Measurements from ENCODE around the gene NELFA.

The NELFA gene

DNA sequence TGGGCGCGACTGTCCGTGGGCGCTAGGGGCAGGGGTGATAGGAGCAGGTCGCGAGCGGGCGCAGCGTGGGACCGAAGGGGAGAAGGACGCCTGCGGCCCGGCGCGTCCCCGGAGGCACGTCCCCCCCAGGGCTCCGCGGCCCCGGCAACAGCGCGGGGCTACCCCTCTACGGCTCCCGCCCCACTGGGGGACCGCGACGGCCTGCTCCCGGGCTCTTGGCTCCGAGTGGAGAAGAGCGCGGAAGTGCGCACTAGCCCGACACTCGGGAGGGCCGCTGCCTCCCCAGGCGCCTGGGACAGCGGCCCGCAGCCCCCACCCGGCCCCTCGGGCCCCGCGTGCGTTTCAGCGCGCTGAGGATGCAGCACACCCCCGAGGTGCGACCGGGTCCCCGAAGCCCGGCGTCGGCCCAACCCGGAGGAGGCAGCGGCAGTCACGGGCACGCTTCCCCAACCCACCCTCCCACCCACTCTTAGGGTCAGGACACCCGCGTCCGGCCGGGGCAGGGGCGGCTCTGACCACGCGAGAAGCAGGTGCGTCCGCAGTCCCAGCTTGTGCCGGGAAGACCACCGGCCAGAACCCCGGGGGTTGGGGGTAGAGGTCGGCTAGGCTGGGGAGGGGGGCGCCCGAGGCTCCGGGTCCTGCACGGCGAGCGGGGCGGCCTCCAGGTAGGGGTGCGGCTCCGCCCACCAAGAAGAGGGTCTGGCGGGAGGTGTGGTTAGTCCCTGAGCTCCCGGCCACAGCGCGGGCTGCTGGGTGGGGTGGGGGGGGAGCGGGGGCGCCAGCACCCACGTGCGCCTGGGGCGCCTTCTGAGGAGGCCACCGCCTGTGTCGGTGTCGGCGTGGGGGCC is 31.8 kb upstream of the NELFA start:
- no peak for TF ChIP-seq TAF1 (IDR thresholded peaks at IDR 0.05; ENCODE audit: borderline replicate concordance, insufficient read depth, low read length)
- no peak for TF ChIP-seq FOXP2 (optimal IDR thresholded peaks at IDR 0.05; ENCODE audit: borderline replicate concordance, extremely low read depth, extremely low read length, insufficient read depth)
- TF ChIP-seq SIN3A (IDR thresholded peaks at IDR 0.05; ENCODE audit: borderline replicate concordance, insufficient read depth, low read length): no peak
- no peak for TF ChIP-seq POLR2AphosphoS5 (IDR thresholded peaks at IDR 0.05; ENCODE audit: low read depth, low read length)
- TF ChIP-seq, protein P1, sequence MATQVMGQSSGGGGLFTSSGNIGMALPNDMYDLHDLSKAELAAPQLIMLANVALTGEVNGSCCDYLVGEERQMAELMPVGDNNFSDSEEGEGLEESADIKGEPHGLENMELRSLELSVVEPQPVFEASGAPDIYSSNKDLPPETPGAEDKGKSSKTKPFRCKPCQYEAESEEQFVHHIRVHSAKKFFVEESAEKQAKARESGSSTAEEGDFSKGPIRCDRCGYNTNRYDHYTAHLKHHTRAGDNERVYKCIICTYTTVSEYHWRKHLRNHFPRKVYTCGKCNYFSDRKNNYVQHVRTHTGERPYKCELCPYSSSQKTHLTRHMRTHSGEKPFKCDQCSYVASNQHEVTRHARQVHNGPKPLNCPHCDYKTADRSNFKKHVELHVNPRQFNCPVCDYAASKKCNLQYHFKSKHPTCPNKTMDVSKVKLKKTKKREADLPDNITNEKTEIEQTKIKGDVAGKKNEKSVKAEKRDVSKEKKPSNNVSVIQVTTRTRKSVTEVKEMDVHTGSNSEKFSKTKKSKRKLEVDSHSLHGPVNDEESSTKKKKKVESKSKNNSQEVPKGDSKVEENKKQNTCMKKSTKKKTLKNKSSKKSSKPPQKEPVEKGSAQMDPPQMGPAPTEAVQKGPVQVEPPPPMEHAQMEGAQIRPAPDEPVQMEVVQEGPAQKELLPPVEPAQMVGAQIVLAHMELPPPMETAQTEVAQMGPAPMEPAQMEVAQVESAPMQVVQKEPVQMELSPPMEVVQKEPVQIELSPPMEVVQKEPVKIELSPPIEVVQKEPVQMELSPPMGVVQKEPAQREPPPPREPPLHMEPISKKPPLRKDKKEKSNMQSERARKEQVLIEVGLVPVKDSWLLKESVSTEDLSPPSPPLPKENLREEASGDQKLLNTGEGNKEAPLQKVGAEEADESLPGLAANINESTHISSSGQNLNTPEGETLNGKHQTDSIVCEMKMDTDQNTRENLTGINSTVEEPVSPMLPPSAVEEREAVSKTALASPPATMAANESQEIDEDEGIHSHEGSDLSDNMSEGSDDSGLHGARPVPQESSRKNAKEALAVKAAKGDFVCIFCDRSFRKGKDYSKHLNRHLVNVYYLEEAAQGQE (IDR thresholded peaks at IDR 0.05; ENCODE audit: insufficient read depth in 1 of 2, low read depth in 2 of 2, low read length in 2 of 2): no peak

DNA sequence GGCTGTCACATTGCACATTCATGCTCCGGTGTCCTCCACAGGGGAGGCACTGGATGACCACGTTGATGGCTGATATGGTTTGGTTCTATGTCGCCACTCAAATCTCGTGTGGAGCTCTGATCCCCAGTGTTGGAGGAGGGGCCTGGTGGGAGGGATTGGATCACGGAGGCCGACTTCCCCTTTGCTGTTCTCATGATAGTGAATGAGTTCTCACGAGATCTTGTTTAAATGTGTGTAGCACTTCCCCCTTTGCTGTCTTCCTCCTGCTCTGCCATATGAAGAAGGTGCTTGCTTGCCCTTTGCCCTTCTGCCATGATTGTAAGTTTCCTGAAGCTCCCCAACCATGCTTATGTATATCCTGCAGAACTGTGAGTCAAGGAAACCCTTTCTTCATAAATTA is 28.1 kb upstream of the NELFA start:
- TF ChIP-seq FOXP2 (optimal IDR thresholded peaks at IDR 0.05; ENCODE audit: borderline replicate concordance, extremely low read depth, extremely low read length, insufficient read depth) (no peak), POLR2AphosphoS5 (IDR thresholded peaks at IDR 0.05; ENCODE audit: low read depth, low read length) (no peak), SIN3A (IDR thresholded peaks at IDR 0.05; ENCODE audit: borderline replicate concordance, insufficient read depth, low read length) (no peak), TAF1 (IDR thresholded peaks at IDR 0.05; ENCODE audit: borderline replicate concordance, insufficient read depth, low read length) (no peak)

DNA sequence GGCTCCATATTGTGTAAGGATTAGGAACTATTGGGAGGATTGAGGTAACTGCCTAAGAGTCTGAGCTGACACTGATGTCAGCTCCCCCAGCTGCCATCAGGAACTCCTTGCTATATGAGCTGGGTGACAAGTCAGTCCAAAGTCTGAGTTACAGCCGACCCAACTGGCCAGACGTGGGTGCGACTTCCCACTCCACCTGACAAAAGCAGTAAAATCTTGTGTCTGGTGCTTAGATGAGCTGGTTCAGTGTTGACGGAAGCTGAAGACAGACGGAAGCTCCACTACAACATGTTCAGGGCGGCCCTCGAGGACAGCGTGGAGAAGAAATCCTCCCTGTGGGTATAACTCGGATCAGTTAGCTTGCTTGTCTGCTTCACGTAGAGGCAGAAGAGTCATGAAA is 27.6 kb upstream of the NELFA start:
- TF ChIP-seq FOXP2 (optimal IDR thresholded peaks at IDR 0.05; ENCODE audit: borderline replicate concordance, extremely low read depth, extremely low read length, insufficient read depth): no peak
- TF ChIP-seq TAF1 (IDR thresholded peaks at IDR 0.05; ENCODE audit: borderline replicate concordance, insufficient read depth, low read length): no peak
- TF ChIP-seq, protein P1 (IDR thresholded peaks at IDR 0.05; ENCODE audit: insufficient read depth in 1 of 2, low read depth in 2 of 2, low read length in 2 of 2): no peak
- no peak for TF ChIP-seq POLR2AphosphoS5 (IDR thresholded peaks at IDR 0.05; ENCODE audit: low read depth, low read length)
- no peak for TF ChIP-seq SIN3A (IDR thresholded peaks at IDR 0.05; ENCODE audit: borderline replicate concordance, insufficient read depth, low read length)

DNA sequence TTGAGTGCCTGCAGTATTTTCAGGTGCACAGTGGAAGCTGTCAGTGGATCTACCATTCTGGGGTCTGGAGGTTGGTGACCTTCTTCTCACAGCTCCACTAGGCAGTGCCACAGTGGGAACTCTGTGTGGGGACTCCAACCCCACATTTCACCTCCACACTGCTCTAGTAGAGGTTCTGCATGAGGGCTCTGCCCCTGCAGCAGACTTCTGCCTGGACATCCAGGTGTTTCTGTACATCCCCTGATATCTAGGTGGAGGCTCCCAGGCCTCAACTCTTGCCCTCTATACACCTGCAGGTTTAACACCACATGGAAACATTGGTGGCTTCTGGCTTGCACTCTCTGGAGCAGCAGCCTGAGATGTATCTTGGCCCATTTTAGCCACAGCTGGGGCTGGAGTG is 17.0 kb upstream of the NELFA start:
- TF ChIP-seq POLR2AphosphoS5 (IDR thresholded peaks at IDR 0.05; ENCODE audit: low read depth, low read length): no peak
- TF ChIP-seq TAF1 (IDR thresholded peaks at IDR 0.05; ENCODE audit: borderline replicate concordance, insufficient read depth, low read length): no peak
- TF ChIP-seq SIN3A (IDR thresholded peaks at IDR 0.05; ENCODE audit: borderline replicate concordance, insufficient read depth, low read length): no peak
- no peak for TF ChIP-seq FOXP2 (optimal IDR thresholded peaks at IDR 0.05; ENCODE audit: borderline replicate concordance, extremely low read depth, extremely low read length, insufficient read depth)
- TF ChIP-seq, protein P1 (IDR thresholded peaks at IDR 0.05; ENCODE audit: insufficient read depth in 1 of 2, low read depth in 2 of 2, low read length in 2 of 2): no peak

DNA sequence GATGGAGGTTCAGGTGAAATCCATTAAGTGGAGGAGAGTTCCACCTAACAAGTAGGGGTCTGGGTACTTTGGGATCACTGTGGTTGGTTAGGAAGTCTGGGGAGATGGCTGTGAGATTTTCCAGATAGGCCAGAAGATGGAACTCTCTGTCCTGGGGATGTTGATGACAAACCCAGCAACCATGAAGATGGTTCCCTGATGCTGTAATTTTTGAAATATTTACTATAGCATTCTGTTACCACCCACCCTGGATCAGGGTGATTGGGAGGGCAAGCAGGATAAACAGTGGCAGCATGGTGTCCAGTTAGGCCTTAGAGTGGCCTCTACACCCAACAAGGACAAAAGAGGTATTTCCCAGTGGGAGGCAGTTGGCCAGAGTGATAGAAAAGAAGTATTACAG is 15.9 kb upstream of the NELFA start:
- TF ChIP-seq SIN3A (IDR thresholded peaks at IDR 0.05; ENCODE audit: borderline replicate concordance, insufficient read depth, low read length): no peak
- TF ChIP-seq TAF1 (IDR thresholded peaks at IDR 0.05; ENCODE audit: borderline replicate concordance, insufficient read depth, low read length): no peak
- no peak for TF ChIP-seq FOXP2 (optimal IDR thresholded peaks at IDR 0.05; ENCODE audit: borderline replicate concordance, extremely low read depth, extremely low read length, insufficient read depth)
- TF ChIP-seq POLR2AphosphoS5 (IDR thresholded peaks at IDR 0.05; ENCODE audit: low read depth, low read length): no peak
- TF ChIP-seq, protein P1 (IDR thresholded peaks at IDR 0.05; ENCODE audit: insufficient read depth in 1 of 2, low read depth in 2 of 2, low read length in 2 of 2): no peak

All from PFSK-1 (cell line).